Sigmoid colon (tissue), 4 donors: ENCODE data around the gene SCN2A.

Source experiments
- EP300 ChIP-seq, 4 donors: sonication (generic); formaldehyde crosslinking; IDR thresholded peaks; one replicate each; pipeline ENCODE4 v1.6.1; 2017; ENCODE audit warnings: antibody characterized with exemption in 4 of 4
- POLR2A ChIP-seq, 2 donors: fragments of 450-650 bp; IDR thresholded peaks; one replicate each; pipeline ENCODE4 v1.6.1; 2016; ENCODE audit warnings: antibody characterized with exemption in 2 of 2, mild to moderate bottlenecking in 2 of 2, moderate library complexity in 2 of 2
- TF ChIP-seq, protein P1 (sequence below), 4 experiments: fragments of 450-650 bp in 3 of 4; fragments of 200-600 bp in 1 of 4; IDR thresholded peaks; one replicate each; pipeline ENCODE4 v1.5.1; 2016 to 2019; ENCODE audit warnings: antibody characterized with exemption in 4 of 4, mild to moderate bottlenecking in 3 of 4, moderate library complexity in 2 of 4

DNA sequence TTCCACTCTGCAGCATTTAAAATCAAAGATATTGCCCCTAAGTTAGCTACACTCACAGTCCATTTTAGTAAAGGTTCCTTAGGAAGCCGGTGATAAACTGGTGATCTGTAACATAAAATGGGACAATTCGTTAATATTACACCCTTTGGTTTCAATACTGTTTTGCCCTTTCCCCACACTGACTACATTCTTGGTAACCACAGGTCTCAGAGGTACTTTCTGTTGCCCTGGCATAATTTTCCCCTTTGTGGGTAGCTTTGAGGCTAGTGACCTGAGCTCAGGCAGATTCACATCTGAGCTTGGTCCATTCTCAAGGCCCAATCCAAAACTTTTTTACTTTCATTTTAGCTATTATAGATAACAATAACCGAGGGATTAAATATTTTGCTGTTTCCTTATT, 197.3 kb downstream of the SCN2A start:
- no peak for TF ChIP-seq POLR2A (IDR thresholded peaks at IDR 0.05)
- no peak for TF ChIP-seq EP300 (IDR thresholded peaks at IDR 0.05)
- TF ChIP-seq, protein P1, sequence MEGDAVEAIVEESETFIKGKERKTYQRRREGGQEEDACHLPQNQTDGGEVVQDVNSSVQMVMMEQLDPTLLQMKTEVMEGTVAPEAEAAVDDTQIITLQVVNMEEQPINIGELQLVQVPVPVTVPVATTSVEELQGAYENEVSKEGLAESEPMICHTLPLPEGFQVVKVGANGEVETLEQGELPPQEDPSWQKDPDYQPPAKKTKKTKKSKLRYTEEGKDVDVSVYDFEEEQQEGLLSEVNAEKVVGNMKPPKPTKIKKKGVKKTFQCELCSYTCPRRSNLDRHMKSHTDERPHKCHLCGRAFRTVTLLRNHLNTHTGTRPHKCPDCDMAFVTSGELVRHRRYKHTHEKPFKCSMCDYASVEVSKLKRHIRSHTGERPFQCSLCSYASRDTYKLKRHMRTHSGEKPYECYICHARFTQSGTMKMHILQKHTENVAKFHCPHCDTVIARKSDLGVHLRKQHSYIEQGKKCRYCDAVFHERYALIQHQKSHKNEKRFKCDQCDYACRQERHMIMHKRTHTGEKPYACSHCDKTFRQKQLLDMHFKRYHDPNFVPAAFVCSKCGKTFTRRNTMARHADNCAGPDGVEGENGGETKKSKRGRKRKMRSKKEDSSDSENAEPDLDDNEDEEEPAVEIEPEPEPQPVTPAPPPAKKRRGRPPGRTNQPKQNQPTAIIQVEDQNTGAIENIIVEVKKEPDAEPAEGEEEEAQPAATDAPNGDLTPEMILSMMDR (IDR thresholded peaks at IDR 0.05): no peak
